ENCODE measurements around the gene SERINC5.

- TF ChIP-seq CTCF (IDR thresholded peaks at IDR 0.05; ENCODE audit: low read depth, low read length) (no peak), POLR2A (IDR thresholded peaks at IDR 0.05; ENCODE audit: extremely low read depth, insufficient read length) (no peak), MAX (IDR thresholded peaks at IDR 0.05; ENCODE audit: low read depth, low read length) (peak; percentile 77), MYC (IDR thresholded peaks at IDR 0.05; ENCODE audit: low read depth, low read length) (peak; percentile 13; the same call in 1 of the 2 replicates)
These were observed 78.6 kb downstream of the SERINC5 start for GRCh38 chr5:80177236-80177635.

Data from NB4 (cell line).